GM19468 (cell line): Measurements from ENCODE around the gene CXCL14.

ENCODE experiments used
- ATAC-seq: cut with Tn5 transposase; IDR thresholded peaks from one replicate; pipeline ENCODE4 v1.9.1; 2021; ENCODE audit warnings: mild to moderate bottlenecking, moderate library complexity, moderate number of reproducible peaks; ENCODE audit not compliant: unreplicated experiment; ENCODE audit errors: extremely low read depth

The CXCL14 gene

DNA sequence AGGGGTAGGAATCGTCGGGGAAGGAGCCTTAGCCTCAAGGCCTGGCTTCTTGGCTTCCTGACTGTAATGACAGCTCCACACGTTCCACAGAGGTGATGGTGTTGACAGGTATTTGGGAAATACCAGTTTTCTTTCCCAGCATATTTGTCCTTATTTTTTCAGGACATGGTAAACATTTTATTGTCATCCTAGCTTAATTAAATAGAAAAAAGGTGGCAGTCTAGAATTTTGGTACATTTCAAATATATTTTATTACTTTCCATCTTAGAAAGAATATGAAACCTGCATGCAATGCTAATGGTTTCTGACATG lies 8.4 kb downstream of the CXCL14 start:
- no peak for ATAC-seq

DNA sequence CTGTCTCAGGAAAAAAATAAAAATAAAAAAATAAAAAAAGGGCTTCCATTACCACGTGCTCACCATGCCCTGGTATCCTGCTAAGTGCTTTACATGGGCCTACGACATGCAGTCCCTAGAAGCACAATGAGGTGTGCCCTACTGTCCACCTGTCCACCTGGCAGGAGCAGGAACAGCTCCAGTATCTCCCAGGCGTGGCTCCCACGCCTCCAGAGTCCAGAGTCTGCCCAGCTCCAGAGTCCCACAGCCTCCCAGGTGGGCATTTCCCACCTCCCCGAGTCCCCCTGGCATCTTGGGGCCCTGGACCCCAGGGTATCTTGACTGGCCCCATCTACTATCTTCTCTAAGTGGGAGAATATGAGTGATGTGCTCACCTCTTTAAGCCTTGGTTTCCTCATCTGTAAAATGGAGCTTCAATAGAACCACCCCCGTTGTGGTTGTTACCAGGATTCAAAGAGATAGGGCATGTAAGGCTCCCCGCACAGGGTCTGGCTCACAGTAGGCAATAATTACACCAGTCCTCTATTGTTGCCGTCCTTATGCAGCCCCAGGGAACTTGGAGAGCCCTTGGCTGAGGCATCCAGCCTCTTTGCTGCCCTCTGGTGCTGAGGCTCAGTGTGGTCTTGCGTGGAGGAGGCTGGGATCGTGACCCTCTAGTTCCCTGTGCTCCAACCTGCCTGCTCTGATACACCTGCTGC lies 8.9 kb downstream of the CXCL14 start:
- no peak for ATAC-seq

DNA sequence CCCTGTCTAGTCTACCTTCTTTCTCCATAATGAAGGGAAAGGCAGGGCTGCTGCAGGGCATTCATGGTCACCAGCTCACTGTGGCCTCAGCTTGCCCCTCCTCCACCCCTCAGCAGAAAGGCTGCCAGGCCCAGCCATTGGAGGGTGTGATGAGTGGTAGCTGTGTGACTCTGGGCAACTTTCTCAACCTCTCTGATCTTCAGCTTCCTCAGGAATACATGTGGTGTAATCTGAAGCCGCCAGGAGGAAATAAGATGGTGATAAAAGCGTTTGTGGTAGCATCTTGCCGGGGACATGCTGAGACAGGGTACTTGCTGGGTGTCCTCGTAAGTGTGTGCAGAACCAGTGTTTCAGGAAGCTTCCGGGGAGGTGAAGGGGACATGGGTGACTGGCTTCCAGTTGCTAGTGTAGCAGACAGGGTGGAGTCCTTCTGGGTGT lies 9.8 kb downstream of the CXCL14 start:
- no peak for ATAC-seq

DNA sequence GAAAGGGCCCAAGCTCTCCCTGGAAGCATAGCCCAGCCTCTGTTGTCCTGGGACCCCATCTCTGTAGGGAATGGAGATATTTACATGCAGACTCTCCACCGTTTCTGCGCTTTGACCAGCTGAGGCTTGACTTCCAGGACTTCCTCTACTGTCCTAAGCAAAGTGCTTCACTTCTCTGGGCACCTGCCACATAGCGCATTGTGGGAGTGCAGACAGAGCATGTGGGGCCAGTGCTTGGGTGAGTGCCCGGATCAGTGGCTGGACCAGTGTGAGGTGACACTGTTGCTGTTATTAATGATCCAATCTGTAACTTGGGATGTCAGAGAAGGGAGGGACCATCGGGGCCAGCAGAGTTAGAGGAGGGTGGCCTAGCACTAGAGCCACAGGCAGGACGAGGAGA lies 10.5 kb downstream of the CXCL14 start:
- no peak for ATAC-seq

DNA sequence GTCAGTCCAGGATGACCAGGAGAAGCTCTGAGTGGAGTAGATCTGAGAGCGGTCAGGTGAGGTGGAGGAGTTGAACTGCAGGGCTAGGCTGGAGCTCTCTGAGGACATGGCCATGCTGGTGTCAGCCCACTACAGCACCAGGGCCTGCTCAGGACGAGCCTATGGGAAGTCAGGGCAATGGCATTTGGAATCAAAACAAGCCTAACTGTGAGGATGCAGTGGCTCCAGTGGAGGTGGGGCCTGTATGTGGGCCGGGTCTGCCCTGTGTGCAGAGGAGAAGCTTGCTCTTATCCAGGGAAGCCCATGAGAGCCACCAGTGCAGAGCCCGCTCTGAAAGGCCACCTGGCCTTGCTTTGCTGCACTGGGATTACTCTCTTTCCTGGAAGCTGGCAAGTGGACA lies 11.1 kb downstream of the CXCL14 start:
- no peak for ATAC-seq

DNA sequence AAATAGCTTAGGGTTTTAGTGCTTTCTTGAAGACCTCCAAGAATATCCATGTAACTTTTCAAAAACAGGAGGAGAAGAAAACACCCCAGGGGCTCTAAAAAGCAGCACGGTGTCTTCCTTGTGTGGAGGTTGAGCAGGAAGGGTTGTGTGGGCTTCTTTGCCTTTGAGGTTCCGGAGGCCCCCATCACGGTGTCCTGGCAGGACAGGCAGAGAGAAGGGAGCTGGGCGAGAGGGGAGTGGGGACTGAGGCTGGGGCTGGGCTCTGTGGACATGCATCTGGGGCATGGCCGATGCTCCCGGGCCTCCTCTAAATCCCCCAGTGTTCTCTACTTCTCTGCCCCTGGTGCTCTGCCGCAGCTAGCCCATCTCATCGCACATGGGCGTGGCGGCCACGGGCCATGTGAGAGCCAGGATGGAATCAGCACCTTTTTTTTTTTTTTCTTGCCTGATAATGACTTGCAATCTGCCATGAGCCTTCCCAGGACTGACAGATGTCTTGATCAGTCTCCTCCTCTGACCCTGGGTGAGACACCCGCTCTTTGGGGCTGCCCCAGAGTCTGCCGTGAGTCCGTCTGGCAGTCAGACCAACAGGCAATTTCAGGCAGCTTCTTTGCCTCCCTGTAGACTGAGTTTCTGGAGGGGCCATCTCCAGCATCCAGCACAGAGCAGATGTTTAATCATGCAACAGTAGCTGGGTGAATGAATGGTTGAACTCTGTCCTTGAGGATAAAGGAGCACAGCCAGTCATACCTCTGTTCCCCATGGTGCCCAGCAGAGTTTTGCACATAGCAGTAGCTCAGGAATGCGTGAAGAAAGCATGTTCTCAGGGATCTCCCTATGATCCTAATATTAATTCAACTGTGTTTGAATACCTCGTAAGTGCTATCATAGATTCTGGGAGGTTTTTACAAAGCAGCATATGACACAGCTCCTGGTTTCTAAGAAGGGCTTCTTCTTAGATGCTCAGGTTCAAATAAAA lies 12.1 kb downstream of the CXCL14 start:
- no peak for ATAC-seq

DNA sequence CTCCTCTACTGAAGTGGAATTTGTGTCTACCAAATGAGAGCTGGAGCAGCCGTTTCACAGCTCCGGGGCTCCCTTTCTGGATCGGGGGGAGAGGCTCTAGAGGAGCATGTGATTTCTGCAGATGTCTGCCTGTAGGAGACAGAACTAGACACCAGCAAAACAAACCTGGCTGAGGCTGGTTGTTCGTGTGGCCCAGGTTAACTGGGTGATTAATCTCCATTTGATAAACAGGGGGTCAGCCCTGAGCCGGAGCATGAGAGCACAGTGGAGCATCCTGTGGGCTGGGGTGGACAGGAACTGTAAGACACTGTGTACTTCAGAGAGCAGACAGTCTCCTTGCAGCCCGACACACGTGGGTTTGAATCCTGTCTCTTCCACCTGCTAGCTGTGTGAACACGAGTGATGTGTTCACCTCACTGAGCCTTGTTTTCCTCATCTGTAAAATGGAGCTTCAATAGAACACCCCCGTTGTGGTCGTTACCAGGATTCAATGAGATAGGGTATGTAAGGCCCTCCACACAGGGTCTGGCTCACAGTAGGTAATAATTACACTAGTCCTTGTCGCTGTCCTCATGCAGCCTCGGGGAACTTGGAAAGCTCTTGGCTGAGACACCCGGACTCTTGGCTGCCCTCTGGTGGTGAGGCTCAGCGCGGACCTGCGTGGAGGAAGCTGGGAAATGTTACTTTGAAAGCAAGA lies 12.9 kb downstream of the CXCL14 start:
- ATAC-seq: no peak

DNA sequence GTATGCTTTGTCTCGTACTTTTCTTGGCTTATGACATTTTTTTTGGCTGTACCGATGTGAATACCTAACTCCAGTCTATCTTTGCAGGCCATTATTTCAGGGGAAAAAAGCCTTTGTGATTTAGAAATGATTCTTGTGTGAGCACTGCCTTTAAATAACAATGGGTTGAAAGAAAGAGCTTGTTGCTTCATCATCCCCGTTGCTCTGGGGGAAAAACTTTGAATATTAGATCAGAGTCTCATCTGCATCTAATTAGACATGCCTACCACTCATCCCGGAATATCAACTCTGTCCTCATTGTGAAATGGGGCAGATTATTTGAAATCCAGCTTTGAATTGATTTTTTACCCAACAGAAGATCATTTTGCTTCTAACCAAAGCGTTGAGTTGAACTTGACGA lies 13.5 kb downstream of the CXCL14 start:
- ATAC-seq: no peak

DNA sequence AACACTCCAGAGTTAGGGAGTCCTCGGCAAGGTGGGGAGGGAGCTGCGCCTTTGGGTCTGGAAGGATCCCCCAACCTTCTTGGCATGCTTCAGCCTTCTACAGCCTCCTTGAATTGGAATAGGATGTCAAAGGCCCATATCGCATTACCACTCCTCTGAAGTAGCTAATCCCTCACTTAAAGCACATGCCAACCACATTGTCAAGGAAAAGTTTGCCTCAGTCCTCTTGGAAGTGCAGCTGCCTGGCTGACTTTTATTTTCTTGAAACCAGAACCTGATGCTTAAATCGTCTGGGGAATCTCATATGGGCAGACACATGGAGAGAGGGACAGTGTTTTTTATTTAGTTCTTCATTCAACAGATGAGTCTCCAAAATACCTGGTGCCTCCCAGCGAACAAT lies 14.5 kb downstream of the CXCL14 start:
- ATAC-seq: no peak

DNA sequence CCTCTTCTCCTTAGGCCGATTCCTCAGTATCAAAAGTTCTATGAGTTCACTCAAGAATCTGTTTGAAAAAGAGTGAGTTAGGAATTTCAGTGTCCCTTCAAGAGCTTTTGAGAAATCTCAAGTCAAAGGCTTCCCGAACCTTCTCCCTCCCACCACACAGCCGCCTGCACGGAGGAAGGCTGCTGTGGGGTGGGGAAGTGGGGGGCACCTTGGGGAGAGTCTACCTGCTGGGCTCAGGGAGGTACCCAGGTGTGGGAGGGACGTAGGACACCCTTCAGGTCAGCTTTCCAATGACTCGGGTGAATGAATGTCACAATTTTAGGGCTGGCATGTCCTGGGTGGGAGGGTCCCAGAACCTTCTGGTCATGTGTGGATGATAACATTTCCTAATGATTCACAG lies 17.5 kb downstream of the CXCL14 start:
- no peak for ATAC-seq

DNA sequence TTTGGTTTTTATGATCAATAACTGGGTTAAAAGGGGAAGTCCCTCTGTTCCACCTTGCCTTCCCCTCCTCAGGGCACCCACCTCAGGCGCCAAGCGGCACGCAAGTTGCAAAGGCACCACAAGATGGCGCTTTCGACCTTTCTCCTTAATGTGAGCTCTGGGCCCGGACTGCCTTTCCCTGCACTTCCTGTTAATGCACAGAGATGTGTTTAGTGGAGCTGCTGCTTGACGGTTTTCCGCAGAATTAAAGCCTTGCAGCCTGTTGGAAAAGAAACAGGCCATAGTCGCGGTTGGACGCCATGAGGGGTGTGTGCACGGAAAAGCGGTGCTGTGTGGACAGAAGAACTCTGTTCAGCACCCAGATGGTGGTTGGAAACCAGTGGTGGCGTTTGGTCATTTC lies 17.9 kb downstream of the CXCL14 start:
- peak; percentile 75 for ATAC-seq

DNA sequence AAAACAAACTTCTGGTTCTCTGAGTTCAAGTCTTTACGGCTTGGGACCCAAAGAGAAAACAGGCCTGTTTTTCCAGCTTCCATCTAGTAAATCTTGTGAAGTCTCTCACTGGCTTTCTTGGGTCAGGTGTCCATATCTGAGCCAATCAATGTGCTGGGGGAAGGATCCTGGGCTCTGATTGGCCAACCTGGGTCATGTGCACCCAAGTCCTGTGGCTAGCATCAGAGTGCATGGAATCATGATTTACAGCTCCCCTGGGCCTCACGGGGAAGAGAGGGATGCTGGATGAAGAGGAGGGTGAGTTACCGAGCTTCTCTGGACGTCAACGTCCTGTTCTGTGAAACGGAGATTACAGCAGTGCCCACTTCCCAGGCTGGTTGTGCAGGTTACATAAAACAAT lies 19.4 kb downstream of the CXCL14 start:
- no peak for ATAC-seq

DNA sequence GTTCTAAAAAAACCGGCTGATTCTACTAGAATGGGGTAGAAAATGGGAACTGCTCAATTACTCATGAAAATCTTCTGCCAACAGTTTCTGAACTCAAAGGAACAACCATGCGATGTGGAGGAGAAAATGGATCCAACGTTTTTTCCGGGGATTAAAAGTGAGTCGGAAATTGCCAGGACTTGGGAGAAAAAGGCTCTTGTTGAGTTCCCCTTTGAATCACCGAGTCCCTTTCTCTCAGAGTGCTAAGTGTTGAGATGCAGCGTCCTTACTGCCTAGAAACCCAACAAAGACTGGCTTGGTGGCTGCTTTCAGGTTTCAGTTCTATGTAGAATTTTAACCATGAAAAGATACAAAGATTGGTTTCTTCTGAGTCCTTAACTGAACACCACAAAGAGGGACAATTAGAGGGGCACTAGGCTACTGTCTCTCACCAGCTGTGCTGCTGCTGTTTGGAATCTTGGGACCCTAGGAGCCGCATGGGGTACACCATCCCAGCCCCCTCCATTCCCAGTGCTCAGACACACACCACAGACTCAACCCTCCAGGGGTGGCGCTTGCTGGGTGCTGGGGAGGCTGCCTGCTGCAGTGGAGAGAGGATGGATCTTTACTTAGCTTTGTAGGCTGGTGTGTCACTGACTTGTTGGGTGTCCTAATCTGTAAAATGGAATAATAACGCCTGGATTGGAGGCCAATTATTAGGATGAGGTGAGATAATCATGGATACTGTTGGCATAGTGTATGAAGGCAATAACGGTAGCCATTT lies 21.5 kb downstream of the CXCL14 start:
- ATAC-seq: no peak

DNA sequence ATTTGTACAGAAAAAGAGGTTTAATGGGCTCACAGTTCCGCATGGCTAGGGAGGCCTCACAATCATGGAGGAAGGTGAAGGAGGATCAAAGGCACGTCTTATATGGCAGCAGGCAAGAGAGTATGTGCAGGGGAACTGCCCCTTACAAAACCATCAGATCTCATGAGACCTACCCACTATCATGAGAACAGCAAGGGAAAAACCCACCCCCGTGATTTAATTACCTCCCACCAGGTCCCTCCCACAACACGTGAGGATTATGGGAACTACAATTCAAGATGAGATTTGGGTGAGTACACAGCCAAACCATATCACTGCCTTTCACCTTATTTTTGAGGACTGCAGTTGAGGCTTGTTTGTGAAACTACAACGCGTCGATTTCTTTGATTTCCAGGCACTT lies 22.2 kb downstream of the CXCL14 start:
- no peak for ATAC-seq

DNA sequence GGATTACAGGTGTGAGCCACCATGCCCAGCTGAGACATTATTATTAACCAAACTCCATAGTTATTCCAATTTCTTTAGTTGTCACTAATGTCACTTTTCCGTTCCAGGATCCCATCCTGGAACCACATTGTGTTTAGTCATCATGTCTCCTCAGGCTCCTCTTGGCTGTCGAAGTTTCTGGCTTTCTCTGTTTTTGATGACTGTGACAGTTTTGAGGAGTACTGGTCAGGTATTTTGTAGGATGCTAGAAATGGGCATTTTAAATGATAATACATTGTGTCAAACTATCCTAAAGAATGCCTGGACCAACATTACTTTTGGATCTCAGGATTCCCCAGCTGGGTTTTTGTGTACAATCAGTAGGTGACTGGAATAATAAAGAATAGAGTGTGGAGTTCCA lies 23.3 kb downstream of the CXCL14 start:
- ATAC-seq: no peak

DNA sequence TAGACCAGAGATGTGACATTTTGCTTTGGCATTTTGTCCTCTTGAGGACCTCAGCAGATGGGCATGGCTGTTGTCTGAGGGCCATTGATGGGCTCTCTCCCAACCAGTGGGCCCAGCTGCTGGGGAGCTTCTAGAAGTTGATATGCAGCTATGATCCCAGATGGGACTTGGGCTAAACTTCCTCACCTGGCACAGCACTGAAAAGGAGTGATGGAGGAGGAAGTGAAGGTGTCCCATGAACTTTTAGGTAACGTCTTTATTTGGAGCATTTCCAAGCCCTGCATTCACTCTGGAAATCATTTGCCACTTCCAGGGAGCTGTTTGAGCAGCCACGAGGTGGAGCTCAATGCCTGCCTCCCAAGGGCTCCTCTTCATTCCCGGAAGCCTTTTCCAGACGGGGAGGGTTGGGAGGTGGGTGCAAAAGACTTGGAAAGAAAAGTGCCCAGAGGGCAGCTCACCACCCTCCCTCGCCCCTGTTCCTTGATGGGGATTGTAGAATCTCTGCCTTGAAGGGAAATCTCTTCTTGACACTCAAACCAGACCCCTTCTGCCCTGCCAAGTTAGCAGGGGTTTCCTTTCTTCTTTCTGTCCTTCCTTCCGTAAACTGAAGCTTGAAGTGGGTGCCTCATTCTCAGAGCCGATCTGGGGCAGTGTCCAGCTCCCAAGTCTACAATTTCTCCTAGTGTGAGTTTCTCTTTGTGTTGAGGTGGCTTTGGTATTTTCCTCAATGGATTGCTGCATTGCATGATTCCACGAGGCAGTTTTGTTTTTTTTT lies 24.9 kb downstream of the CXCL14 start:
- ATAC-seq: no peak

DNA sequence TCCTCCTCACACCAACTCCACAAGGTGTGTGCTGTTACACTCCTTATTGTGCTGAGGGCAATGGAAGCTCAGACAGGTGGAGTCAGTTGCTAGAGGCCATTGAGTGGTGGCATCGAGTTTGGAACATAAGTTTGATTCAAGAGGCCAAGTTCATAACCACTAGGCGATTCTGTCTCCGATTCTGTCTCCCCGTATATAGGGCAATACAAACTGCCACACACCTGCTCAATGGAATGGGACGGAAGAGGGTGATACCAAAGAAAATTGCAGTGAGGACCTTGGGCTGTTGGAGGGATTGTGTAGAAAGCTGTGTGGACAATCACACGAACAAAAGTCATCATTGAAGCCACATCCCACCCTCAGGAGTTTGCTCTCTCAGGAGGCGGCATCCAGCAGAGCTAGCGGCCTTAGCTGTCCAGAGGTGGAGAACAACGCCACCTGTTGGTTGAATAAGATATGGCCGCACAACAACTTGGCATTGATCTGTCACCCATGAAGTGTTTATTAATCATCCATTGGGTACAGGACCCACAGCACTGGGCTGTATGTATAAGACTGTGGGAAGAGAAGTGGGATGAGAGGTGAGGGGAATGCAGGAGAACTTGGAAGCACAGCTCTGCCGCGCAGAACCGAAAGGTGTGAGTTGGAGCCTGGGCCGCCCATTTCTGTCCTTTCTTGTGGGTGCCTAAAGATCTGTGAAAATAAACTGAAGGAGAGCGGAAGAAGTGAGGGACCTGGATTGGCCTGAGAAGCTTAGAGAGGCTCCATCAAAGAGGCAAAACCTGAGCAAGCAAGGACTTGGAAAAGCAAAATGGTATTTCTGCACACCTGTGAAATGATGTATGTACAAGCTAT lies 27.0 kb downstream of the CXCL14 start:
- ATAC-seq: no peak

DNA sequence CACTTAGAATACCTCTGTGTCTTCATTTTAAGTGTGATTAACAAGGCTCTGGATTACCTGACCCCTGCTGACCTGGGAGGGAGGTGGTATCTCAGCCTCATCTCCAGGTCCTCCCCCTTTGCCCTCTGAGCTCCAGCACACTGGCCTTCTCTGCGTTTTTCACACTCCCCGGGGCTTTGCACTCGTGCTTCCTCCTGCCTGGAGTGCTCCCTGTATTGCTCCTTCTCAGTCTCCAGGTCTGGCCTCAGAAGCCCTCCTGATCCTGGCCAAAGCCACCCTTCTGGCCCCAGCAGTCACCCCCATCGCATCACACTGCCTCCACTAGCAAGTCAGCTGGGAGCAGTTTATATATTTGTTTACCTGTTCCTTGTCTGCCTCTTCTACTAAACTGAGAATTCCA lies 29.4 kb downstream of the CXCL14 start:
- ATAC-seq: no peak
